ENCODE data around the gene ANKRD28.

Gene ANKRD28

DNA sequence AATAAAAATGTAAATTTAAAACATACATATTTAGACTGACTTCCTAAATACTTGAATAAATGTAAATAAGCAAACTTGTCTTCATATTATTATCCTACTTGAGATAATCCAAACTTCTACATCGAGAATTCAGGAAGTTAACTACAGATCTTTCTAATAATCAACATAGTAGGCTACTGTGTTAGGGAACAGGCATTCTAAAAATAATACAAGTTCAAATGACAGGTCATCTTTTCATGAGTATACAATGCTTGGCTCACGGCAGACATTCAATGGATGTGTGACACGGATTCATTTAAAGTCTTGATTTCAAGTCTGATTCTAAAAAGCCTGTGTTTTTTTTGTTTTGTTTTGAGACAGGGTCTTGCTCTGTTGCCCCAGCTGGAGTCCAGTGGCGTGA lies 107.5 kb downstream of the ANKRD28 start:
- no peak for DNase-seq (ENCODE audit: low read depth, low spot score)
- H3K4me3 ChIP-seq (ENCODE audit: low read length), result no peak overlapping the region

DNA sequence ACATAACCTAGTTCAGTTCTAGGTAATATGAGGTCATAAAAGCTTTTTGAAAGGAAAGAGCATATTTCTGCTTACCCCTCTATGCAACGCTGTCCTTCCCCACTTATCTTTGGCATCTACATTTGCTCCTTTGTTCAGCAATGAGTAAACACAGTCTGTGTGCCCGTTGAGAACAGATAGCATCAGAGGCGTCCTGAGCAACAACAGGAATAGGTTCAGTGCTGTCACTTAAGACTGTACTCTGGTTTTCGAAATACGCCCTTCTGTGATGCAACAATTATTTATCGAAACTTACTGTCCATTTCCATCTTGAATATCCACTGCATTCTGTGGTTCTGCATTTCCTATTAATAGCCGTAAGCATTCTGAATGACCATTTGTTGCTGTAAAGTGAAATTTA lies 111.9 kb downstream of the ANKRD28 start:
- H3K4me3 ChIP-seq (ENCODE audit: low read length), result no peak overlapping the region
- no peak for DNase-seq (ENCODE audit: low read depth, low spot score)

DNA sequence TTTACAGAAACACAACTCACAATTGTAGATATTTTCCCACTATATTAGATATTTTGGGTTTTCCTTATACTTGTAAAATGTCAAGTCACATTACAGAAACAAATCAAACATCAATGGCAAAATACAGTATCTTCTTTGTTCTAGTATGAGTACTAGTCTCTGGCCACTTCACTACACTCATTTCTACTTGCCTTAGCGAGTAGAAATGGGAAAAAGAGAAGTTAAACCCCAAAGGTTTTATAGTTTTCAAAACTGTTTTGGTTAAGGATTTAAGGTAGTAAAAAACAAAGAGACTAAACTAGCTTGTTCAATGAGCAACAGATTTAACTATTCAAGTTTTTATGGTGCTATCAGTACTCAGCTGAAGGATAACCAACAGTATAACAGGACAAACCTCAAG lies 114.5 kb downstream of the ANKRD28 start:
- DNase-seq (ENCODE audit: low read depth, low spot score), result no peak
- H3K4me3 ChIP-seq (ENCODE audit: low read length), result no peak overlapping the region

DNA sequence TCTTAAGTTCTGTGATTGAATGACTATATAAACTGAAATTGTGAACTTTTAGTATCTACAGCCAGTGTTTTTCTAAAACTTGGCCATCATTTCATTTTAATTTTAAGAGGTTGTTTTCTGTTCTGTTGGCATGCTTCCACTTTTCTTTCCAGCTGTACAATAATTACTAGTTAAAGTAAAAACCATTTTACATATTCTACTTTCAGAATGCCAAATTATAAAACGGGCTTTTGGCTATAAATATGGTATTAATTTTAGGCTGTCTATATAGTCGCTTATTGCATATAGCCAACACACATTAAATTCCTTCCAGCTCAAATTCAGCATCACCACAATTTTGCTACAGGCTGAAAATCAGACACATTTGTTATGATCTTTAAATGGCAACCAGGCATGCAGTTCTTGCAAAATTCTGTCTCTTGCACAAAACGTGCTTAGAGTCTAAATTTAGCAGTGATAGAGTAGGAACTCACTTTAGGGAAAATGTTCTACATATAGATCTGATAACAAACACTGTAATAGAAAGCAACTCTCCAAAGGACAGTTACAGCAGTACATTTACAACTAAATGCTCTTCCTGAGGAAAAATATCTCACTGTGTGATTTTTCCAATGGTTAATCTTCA lies 115.1 kb downstream of the ANKRD28 start:
- DNase-seq (ENCODE audit: low read depth, low spot score), result no peak

DNA sequence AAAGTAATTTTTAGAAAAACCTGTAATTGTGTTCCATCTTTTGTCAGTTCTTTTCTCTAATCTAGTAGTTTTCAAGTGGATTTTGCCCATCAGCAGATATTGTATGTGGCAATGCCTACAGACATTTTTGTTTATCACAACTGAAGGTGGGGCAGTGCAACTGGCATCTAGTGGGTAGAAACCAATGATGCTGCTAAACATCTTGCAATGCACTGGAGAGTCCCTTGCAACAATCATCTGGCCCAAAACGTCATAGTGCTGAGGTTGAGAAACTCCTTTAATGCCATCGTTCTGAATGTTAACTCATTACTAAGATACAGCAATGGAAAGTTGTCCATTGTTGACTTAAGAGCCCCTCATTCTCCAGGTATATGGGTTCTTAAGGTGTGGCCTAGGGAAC lies 116.1 kb downstream of the ANKRD28 start:
- DNase-seq (ENCODE audit: low read depth, low spot score), result no peak
- H3K4me3 ChIP-seq (ENCODE audit: low read length), result no peak overlapping the region

More for the DNA sequence above, 115.1 kb downstream of the ANKRD28 start:
- no peak overlapping the region for H3K4me3 ChIP-seq (ENCODE audit: low read length)

DNA sequence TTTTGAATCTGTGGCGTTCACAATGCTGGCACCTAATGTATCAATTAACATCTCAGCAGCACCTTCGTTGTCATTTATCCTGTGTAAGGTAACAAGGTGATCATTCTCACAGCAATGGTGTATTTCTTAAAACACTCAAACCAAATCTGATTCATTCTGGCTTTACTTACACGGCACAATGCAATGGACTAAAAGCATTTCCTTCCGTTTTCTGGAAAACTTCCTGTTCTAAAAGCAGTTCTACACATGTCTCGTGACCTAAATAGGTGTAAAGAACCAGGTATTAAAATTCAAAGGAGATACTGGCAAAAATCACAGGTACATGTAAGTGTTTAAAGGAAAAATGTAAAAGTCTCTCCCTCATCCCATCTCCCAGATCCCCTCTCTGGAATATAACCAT lies 118.5 kb downstream of the ANKRD28 start:
- DNase-seq (ENCODE audit: low read depth, low spot score), result no peak
- no peak overlapping the region for H3K4me3 ChIP-seq (ENCODE audit: low read length)

DNA sequence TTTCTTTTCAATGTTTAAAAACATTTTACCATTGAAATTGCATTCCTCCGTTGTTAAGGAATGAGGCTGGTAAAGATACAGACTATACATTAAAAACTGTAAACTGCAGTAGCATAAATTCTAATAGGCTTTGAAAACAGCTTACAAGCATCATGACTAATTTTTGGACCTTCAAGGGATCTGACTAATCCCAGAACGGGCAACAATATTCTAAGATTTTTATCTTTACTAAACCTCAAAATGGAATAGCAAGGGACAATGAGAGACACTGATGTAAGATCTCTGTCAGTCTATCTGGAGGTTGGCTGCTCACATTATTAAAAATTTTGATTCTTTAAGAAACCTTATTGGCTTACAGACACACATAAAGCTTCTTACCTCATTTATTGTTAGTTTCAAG lies 121.5 kb downstream of the ANKRD28 start:
- H3K4me3 ChIP-seq (ENCODE audit: low read length), result no peak overlapping the region
- no peak for DNase-seq (ENCODE audit: low read depth, low spot score)

DNA sequence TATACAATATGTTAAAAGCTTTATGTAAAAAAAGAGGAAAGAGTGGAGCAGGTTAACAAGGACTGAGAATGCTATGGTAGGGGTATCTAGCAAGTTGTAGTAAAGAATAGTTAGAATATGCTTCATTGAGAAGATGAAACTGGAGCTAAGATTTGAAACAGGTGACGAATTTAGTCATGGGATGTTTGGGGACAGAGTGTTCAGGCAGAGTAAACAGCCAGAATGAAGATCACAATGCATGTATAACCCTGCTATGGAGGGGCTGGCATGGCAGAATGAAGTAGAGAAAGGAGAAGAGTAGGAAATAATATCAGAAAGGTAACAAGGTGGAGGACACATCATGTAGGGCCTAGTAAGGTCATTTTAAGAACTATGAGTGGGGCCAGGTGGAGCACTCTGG lies 124.2 kb downstream of the ANKRD28 start:
- no peak overlapping the region for H3K4me3 ChIP-seq (ENCODE audit: low read length)
- no peak for DNase-seq (ENCODE audit: low read depth, low spot score)

DNA sequence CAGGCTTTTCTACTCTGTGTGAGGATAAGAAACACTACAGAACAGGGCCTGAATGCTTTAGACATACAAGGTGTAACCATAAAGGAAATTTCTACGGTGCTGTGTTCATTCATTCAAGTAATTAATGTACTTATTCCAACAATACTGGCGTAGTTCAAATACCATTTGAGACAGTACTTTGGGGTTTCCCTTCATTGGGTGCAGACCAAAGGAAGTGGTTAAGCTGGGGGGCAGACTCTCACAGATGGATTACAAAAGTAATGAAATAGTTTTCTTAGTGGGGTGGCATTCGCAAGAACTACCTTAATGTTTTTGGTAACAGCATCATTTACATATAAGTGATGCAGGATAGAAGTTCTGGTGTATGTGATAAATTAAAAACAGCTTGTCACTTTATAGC lies 130.3 kb downstream of the ANKRD28 start:
- H3K4me3 ChIP-seq (ENCODE audit: low read length), result no peak overlapping the region
- peak; percentile 48 for DNase-seq (ENCODE audit: low read depth, low spot score)

DNA sequence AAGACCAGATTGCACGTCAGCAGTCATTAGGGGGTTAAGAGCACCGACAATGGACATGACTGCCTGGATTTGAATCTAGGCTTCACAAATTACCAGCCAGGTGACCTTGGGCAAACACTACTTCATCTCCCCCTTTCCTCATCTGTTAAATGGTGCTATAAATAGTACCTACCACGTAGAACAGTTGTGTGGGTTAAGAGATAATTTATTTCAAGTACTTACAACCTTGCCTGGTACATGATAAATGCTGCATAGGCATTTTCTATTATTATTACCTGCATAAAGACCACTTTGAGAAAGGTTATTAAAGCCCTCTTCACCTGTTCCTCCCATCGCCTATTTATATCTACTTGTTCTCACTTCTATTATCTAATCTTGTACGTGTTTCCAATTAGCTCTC lies 131.5 kb downstream of the ANKRD28 start:
- no peak for DNase-seq (ENCODE audit: low read depth, low spot score)
- H3K4me3 ChIP-seq (ENCODE audit: low read length), result no peak overlapping the region

DNA sequence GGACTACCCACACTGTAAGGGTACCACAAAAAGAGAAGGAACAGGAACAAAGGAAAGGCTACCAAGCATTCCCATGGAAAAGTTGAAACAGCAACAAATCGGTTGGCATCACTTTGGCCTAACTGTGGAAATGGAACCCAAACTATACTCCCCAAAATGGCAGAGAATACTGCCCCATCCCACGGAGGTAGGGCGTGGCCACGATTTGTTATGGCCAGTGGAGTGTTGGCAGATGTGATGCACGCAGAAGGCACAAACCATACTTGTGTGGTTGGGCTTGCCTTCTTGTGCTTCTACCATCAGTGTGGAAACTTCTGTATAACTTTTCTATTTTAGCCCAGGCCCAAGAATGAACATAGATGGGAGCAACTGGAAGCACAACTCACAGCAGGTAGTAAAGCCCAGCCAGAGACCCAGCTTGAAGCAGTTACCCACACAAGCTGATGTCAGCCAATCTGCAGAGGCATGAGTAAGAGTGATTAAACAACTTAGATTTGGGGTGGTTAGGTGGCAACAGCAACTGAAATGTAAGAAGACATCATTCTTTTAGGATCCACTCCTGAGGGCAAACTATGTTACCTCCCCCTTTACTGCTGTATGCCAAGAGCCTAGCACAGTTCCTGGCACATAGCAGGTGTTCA lies 132.1 kb downstream of the ANKRD28 start:
- H3K4me3 ChIP-seq (ENCODE audit: low read length), result no peak overlapping the region
- DNase-seq (ENCODE audit: low read depth, low spot score), result no peak

DNA sequence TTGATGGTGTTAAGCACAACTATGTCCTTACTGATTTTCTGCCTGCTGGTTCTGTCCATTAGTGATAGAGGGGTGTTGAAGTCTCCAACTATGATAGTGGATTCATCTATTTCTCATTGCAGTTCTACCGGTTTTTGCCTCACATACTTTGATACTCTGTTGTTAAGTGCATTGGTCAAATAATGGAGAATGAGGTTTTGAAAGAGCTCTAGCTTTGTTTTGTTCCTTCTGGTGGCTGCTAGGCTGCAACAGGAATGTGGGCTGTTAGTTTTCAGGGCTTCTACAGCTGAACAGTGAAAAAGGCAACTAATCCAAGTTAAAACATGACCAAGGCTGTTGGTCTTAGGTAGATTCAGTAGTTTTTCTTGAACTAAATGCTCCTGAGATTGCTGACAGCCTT lies 133.6 kb downstream of the ANKRD28 start:
- no peak for DNase-seq (ENCODE audit: low read depth, low spot score)
- H3K4me3 ChIP-seq (ENCODE audit: low read length), result no peak overlapping the region

DNA sequence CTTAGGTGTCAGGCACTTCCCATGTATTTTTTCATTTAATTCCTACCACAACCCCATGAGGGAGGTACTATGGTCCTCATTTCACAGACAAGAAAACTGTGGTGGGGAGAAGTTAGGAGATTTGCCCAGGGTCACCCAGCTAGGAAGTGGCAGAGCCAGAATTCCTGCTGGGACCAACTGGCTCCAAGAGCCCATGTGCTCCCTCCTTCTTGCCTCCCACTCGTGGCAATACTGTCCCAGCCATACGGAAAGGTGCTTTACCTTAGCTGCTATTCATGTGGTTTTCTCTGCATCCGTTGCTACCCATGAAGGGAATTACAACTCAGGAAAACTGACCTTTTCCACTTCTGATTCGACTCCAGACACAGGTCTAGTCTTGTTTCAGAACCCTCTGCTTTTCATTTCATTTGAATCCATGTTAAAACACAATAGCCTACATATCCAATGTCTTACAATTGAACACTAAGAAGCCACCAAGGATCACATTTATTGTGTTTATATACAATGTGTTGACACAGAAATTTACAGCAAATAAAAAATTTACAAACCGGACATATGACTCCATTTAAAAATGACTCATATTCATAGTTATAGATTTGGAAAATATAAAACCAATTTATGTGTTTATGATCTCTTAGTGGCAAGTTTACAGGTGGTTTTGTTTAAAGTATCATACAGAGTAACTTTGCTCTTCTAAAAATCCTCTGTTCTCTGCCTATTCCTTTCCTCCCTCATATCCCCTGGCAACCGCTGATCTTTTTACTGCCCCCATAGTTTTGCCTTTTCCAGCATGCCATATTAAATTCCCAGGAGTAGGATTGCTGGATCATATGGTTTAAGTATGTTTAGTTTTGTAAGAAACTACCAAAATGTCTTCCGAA lies 137.5 kb downstream of the ANKRD28 start:
- no peak for DNase-seq (ENCODE audit: low read depth, low spot score)
- H3K4me3 ChIP-seq (ENCODE audit: low read length), result no peak overlapping the region

DNA sequence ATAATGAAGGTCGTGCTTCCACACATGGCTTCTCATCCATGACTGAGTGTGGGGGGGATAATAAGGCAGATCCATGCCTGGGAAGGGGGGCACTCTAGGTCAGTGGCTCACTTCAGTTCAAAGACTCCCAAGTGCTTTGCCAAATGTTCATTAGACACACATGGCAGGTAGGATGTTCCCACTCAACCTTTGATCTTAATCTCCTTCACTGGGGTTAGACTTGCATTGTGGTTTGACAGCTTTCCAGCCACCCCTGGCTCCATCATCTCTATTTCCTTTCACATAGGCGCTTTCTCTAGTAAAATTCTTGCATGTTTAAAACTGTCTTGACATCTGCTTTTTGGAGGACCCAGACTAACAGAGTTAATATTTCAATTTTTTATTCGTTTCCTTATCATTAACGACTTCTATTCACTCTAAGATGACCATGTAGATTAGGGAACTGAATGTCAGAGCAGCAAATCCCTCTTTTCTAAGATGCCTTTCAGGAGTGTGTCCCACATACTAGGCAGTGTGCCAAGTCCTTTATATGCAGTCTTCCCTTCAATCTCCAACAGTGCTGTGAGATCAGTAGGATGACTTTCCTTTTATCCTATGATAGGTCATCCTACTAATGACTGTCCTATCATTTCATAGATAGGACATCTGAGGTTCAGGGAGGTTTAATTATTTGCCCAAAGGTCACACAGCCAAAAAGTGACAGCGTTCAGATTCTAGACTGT lies 138.4 kb downstream of the ANKRD28 start:
- peak; percentile 82 for DNase-seq (ENCODE audit: low read depth, low spot score)

DNA sequence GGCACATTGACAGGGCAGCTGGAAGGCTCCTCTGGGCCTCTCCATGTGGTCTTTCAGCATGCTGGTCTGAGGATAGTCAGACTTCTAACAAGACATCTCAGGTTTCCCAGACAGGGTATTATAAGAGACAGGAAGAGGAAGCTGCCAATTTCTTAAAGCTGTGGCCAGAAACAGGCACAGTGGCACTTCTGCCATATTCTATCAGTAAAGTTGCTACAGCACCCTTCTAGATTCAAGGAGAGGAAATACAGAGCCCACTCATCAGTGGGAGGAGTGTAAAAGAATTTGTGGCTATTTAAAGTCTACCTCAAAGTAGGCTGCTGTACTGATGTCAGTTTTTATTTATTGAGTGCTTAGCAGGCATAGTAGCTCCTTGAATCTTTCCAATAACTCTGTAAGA lies 140.8 kb downstream of the ANKRD28 start:
- H3K4me3 ChIP-seq (ENCODE audit: low read length), result no peak overlapping the region
- DNase-seq (ENCODE audit: low read depth, low spot score), result no peak

More for the DNA sequence above, 138.4 kb downstream of the ANKRD28 start:
- no peak overlapping the region for H3K4me3 ChIP-seq (ENCODE audit: low read length)

DNA sequence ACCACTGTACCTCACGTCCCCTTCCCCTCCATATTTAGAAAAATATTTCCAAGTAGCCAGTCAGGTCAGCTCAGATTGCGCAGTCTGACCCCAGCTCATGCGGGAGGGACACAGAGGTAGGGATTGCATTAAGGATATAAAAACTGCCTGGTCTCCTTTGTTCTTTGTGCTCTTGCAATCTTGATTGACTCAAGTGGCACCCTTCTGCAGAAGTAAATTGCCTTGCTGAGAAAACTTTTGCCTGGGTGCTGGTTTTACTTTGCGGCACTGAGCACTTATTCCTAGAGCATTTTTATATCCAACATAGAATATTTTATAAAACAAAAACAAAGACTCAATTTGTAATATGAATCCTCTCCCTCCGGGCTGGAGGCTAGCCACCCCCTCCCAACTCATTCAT lies 141.4 kb downstream of the ANKRD28 start:
- no peak overlapping the region for H3K4me3 ChIP-seq (ENCODE audit: low read length)
- no peak for DNase-seq (ENCODE audit: low read depth, low spot score)

DNA sequence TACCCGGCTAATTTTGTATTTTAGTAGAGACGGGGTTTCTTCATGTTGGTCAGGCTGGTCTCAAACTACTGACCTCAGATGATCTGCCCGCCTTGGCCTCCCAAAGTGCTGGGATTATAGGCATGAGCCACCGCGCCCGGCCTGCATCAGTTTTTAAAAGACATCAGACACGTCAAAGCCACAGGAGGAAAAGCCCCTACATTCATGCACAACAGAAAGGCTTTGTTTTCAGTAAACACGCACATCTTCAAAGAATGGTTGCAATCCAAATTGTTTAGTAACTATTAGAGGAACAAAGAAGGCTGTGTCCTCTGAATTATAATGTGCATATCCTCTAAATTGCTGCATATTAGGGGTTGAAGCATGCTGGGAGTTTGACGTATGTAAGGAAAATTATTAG lies 142.9 kb downstream of the ANKRD28 start:
- DNase-seq (ENCODE audit: low read depth, low spot score), result no peak
- no peak overlapping the region for H3K4me3 ChIP-seq (ENCODE audit: low read length)

DNA sequence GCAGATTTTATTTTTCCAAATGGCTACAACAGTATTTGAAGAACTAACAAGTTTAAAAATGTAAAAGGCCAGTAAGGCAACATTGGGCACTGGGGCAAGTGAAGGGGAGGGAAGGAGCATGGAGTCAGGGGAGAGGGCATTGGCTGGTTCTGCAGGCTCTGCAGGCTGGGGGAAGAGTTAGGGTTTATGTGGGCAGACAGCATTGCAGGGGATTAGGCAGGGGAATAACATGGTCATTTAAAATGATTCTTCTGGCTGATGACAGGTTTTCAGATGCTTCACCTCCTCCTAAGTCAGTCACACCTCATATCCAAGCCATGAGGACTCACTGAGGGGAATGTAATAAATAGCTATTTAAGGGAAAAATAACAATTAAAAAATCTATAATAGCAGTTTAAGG lies 143.7 kb downstream of the ANKRD28 start:
- H3K4me3 ChIP-seq (ENCODE audit: low read length), result no peak overlapping the region
- no peak for DNase-seq (ENCODE audit: low read depth, low spot score)

DNA sequence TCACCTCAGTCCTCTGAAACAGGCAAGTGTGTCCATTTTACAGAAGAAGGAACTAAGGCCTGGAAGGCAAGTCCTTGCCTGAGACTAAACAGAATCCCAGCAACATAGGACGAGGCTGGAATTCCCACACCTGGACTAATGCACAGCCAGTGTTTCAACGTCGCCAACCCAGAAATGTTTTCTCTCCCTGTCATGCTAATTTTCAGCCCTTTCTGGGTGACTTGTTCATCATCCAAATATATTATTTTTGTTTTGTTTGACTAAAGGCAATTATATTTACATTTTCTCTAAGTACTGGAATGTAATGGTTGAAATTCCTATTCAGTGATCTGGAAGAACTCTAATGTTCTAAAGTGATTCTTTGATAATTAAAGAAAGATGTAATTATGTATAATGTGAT lies 144.5 kb downstream of the ANKRD28 start:
- no peak for DNase-seq (ENCODE audit: low read depth, low spot score)
- no peak overlapping the region for H3K4me3 ChIP-seq (ENCODE audit: low read length)

DNA sequence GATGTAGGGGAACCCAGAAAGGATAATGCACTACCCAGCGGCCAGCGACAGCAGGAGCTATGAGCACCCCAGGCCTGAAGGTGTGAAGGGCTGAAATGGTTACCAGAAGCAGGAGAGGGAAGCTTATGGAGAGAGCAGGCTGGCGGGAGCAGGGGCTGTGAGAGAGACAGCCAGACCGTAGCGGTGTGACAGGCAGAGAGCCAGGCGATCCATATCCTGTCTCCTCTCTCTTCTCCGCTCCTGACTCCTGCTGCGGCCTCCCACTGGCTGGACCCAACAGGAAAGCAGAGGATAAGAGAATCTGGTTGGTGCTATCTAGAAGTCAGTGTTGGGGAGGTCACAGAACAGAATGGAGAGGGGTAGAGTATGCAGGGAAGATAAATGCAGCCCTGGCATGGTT lies 146.4 kb downstream of the ANKRD28 start:
- DNase-seq (ENCODE audit: low read depth, low spot score), result no peak
- no peak overlapping the region for H3K4me3 ChIP-seq (ENCODE audit: low read length)

Data from Jurkat, Clone E6-1 (cell line).